SHP77 treated with DMSO at 0.1 percent for 48 hours (cell line): ENCODE data around the gene ADCY4.
A peak's percentile ranks its signal among the peaks of the same experiment; 100 is the strongest.

Experiments
- DNase-seq: peaks from one replicate; lab custom pipeline; 2025; lab: John Stamatoyannopoulos, UW

ADCY4 gene

DNA sequence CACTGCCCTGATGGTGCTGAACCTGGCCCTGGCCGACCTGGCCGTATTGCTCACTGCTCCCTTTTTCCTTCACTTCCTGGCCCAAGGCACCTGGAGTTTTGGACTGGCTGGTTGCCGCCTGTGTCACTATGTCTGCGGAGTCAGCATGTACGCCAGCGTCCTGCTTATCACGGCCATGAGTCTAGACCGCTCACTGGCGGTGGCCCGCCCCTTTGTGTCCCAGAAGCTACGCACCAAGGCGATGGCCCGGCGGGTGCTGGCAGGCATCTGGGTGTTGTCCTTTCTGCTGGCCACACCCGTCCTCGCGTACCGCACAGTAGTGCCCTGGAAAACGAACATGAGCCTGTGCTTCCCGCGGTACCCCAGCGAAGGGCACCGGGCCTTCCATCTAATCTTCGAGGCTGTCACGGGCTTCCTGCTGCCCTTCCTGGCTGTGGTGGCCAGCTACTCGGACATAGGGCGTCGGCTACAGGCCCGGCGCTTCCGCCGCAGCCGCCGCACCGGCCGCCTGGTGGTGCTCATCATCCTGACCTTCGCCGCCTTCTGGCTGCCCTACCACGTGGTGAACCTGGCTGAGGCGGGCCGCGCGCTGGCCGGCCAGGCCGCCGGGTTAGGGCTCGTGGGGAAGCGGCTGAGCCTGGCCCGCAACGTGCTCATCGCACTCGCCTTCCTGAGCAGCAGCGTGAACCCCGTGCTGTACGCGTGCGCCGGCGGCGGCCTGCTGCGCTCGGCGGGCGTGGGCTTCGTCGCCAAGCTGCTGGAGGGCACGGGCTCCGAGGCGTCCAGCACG lies 18.9 kb downstream of the ADCY4 start:
- no peak for DNase-seq

DNA sequence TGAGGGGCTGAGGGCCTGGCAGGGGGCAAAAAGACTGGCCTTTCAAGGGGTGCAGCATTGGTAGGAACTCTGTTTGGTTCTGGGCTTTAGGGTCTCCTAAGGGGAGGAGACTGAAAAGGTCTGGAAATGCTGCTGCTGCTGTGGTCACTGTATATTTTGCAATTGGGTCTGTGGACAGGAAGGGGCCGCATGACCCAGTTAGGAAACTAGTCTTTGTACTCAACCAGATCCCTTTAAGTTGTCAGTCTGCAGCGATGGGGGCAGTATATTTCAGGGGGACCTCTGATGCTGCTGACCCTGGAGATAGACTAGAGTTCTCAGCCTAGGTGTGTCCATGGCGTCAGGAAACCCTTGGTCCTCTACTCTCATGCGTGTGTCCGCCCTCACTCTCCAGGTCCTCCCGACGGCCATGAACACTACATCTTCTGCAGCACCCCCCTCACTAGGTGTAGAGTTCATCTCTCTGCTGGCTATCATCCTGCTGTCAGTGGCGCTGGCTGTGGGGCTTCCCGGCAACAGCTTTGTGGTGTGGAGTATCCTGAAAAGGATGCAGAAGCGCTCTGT lies 19.5 kb downstream of the ADCY4 start:
- no peak for DNase-seq

DNA sequence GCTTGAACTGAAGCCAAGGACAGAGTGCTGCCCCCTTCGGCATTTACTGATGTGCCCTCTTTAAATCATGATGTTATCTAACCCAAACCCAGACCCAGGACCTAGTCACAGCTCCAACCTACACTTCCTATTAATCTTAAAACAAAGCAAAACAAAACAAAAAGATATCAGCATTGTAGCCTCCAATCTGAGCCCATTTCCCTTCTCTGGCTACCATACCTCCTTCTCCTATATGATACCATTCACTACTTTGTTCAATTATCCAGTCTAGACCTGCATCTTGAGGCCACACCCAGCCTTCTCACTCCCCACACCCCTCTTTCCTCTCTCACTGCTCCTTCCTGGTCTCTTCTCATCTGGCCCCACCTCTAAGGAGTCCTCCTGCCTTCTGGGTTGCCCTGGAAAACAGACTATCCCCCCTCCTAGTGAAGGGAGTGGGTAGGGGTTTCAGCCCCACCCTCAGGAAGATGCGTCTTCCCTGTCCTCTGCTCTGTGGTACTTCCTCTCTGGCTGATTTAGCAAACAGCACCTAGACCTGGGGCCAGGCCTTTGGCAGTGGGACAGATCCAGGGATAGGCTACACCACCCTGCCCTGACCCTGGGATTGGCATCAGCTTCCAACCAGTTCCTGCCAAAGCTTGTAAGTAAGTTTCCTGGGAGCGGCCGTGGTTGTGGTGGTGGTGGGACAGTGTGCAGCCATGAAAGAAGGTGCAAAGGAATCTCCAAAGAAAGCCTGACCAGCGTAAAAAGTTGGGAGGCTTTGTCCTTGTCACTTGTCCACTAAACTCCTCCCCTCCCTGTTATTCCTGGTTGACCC lies 20.3 kb downstream of the ADCY4 start:
- no peak for DNase-seq

DNA sequence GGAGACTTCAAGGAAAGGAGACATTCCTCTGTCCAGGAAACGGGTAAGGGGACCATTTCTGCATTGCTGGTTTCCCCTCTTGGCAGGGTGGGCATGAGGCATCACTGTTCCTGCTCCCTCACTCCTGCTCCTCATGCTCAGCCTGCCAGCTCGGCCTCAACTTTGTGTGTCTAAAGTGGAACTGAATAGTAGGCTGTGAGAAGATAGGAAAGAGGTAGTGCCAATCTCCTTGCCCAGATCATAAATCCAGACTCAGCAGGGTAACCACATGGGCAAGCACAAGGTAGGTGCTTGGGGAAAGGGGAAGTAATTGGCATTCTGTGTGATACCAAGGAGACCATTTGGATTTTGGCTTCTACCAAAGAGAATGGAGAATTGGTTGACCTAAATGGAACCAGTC lies 21.0 kb downstream of the ADCY4 start:
- DNase-seq, result no peak

DNA sequence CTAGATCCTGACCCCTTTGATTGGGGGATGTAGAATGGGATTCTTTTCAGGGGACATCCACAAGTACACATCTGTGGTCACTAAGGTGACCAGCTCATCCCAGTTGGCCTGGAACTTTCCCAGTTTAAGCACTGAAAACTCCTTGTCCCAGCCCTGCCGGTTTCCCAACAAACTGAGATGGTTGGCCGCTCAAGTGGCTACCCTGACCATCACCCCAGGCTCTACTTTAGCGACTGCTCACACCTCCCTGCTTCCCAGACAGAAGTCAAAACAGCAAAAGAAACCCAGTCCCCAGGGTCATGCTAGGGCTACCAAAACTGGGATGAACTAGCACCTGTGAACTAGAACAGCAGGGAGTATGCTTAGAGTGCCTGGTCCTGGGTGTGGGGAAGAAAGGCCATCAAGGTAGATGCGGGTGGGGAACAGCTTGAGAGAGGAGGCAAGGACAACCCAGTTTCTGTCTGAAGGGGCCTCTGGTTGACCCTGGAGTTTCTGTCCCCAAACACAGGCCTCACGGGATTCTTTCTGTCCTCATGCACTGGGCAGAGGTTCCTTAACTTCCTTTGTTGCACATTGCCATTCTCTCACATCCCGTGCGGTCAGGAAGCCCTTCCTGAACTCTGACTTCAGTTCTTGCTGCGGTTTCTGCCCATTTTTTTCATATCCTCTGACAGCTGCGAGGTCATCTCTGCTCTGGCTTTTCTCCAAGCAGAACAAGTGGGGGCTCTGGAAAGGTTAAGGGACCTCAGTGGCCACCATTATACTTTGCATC lies 21.9 kb downstream of the ADCY4 start:
- no peak for DNase-seq

DNA sequence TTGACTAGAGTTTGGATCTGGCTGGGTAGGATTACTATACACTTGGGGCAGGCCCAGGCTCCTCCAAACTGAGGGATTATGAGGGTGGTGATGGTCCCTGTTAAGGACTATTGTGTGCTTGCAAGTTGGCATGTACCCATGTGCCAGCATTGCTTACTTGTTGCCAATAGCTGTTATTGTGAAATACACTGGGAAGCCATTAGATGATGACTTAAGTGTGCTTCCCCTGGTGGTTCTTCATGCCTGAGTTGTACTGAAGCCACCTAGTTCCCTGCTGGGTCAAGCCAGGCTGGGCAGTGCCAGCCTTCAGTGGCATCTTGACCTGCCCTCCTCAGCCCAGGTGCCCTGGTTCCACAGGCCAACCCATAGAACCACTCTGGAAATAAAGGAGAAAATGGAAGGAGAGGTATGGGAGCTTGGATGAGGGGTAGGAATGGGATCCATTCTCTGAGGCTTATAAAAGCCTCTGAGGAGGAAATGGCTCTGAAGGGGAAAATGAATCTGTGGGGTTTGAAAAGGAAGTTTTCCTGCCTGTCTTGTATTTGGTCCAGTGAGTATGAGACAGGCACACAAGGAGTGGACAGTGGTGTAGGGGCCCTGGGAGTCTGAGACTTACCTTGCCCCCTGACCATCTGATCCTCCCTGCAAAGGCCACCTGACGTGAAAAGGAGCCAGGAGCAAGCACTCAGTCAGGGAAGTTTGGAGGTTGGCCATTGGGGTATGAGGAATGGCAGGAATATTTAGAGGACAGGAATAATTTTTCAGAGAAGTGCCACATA lies 22.8 kb downstream of the ADCY4 start:
- DNase-seq, result no peak

DNA sequence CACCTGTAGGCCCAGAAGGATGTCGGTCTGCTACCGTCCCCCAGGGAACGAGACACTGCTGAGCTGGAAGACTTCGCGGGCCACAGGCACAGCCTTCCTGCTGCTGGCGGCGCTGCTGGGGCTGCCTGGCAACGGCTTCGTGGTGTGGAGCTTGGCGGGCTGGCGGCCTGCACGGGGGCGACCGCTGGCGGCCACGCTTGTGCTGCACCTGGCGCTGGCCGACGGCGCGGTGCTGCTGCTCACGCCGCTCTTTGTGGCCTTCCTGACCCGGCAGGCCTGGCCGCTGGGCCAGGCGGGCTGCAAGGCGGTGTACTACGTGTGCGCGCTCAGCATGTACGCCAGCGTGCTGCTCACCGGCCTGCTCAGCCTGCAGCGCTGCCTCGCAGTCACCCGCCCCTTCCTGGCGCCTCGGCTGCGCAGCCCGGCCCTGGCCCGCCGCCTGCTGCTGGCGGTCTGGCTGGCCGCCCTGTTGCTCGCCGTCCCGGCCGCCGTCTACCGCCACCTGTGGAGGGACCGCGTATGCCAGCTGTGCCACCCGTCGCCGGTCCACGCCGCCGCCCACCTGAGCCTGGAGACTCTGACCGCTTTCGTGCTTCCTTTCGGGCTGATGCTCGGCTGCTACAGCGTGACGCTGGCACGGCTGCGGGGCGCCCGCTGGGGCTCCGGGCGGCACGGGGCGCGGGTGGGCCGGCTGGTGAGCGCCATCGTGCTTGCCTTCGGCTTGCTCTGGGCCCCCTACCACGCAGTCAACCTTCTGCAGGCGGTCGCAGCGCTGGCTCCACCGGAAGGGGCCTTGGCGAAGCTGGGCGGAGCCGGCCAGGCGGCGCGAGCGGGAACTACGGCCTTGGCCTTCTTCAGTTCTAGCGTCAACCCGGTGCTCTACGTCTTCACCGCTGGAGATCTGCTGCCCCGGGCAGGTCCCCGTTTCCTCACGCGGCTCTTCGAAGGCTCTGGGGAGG lies 23.9 kb downstream of the ADCY4 start, which contains the start of gene LTB4R:
TSS of gene LTB4R (plus strand) at position 857 of the 959 bp plus-strand sequence. CDS start 4,150 bp downstream, outside the sequence.
- peak; percentile 76 for DNase-seq

DNA sequence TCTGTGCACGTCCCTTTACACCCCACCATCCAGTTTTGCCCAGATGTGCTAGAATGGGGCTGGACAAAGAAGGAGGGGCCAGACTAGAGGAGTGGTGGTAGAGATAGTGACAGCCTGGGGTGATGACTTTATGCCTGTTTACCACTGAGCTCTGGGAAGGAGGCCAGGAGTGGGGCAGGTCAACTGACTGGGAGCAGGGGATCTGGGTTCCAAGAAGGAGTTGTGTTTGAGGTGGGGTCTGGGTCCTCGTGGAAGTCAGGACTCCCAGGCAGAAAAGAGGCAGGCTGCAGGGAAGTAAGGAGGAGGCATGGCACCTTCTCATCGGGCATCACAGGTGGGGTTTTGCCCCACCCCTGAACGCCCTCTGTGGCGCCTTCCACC lies 24.6 kb downstream of the ADCY4 start:
- DNase-seq, result no peak

DNA sequence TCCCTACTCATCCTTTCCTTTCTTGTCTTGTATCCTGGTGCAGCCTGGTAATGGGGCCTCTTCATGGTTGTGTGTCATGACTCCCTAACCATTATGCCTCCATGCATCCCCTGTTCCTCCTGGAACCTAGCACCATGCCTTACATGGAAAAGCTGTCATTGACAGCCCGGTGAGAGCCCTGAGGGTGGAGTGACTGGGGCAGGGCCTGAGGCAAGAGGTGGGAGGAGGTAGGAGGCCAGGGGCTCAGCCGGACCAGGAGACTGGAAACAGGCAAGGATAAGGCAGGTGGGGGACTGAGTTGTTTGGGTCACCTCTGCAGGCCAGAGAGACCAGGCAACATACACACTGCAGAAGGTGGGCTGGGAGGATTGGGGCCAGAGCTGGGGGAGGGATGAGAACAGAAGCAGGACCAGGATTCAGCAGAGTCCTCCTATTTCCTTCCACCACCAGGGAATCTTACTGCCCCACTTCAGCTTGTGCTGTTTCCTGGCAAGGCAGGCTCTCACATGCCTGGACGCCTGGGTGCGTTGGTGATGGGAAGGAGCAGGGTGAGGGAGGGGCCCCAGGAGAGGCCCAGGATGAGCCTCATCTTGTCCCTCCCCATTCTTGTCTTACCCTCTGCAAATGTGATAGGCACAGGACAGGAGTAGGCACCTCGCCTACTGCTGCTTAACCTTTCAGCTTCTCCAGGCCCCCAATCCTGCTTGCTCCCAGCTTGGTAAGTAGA lies 25.2 kb downstream of the ADCY4 start, which contains the start of gene LTB4R2:
TSS of gene LTB4R2 (plus strand) at position 603 of the 727 bp plus-strand sequence. CDS start 525 bp downstream, outside the sequence.
- DNase-seq, result no peak

DNA sequence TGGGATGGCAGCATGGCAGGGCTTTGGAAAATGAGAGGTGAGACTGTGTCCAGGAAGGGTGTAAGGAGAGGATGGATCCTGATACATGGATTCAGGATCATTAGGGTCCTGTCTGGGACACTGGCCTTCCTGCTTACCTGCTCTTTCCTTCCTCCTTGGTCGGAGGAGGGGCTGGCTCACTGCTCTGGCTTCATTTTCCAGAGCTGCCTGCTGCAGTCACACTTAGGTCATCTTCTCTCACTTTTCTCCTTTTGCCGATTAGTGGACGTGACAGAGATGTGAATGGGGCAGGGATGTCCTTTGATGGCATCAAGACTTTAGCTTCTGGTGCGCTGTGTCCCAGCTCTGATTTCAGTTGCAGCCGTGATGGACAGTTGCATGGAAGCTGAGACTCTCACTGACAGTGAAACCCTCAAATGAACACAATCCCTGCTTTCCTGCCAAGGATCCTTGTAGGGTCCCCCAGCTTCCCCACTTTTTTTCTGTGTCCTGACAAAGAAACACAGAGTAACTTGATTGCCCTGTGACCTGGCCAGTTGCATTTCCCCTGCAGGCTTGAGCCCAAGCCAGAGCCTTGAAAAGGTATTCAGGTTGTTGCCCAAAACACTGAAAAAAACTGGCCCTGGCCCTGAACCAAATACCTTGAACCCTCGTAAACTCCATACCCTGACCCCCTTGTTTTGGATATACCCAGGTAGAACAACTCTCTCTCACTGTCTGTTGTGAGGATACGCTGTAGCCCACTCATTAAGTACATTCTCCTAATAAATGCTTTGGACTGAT lies 26.3 kb downstream of the ADCY4 start:
- DNase-seq, result no peak

DNA sequence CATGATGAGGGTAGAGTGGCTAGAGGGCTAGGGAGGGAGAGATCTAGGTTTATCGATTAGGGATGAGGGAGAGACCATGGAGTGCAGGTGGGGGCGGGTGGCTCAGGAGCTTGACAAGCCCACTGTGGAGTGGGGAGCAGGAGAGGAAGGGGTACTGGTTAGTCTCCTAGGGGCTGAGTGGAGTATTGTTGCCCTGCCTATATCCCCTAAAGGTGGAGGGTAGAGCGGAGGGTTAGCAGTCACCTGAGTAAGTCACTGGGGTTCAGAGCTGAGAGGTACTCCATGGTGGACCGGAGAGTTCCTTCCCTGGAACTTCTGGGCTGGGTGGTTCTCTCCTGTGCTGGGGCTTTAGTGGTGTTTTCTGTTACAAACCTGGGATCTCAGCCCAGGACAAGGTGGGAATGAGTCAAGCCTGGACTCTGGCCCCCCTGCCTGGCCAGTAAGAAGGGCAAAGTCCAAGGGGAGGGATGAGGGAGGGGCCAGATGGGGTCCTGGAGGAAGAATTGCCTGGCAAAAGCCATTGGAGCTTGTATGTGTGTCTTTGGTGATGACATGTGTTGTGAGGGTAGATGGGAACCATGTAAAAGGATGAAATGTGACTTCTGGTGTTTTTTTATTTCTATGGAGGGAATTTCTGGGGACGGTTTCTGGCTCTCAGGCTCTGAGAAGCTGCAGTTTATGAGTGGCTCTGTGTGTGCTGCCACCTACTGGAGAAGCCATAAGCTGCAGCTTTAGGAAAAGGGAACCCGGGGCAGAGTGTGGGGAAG lies 27.1 kb downstream of the ADCY4 start, which contains the start of gene CIDEB:
TSS of gene CIDEB (minus strand) at position 403 of the 767 bp plus-strand sequence. CDS start at position 284, 119 bp downstream.
- no peak for DNase-seq

DNA sequence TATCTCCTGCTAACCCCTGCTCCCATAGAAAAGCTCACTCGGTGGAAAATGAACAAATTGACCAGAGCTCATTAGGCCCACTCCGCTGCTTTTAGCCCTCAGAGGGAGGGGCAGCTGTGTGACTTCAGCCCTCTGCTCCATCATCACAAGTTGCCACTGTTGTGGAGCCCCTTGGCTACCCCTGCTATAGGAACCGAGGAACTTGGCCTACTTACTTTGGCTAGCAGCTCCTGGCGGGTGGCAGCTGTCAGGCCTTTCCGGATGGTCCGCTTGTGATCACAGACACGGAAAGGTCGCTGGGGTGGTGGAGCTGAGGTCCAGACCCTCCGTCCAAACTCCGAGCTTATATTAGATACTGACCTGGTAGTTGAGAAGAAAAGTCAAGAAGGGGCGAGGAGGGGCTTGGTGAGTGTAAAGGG lies 27.7 kb downstream of the ADCY4 start:
- no peak for DNase-seq

DNA sequence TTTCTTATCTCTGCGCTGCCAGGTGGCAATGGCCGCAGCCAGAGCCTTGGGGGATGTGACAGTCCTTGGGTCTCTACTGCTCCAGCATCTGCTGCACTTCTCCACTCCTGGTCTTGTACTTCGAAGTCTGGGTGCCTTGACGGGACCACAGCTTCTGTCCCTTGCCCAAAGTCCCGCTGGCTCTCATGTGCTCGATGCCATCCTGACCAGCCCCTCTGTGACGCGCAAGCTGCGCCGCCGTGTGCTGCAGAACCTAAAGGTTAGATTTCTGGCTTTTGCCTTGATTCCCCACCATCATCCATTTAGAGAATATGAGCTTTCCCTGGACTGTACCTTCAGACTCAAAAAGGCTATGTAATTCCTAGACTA lies 30.9 kb downstream of the ADCY4 start:
- no peak for DNase-seq

DNA sequence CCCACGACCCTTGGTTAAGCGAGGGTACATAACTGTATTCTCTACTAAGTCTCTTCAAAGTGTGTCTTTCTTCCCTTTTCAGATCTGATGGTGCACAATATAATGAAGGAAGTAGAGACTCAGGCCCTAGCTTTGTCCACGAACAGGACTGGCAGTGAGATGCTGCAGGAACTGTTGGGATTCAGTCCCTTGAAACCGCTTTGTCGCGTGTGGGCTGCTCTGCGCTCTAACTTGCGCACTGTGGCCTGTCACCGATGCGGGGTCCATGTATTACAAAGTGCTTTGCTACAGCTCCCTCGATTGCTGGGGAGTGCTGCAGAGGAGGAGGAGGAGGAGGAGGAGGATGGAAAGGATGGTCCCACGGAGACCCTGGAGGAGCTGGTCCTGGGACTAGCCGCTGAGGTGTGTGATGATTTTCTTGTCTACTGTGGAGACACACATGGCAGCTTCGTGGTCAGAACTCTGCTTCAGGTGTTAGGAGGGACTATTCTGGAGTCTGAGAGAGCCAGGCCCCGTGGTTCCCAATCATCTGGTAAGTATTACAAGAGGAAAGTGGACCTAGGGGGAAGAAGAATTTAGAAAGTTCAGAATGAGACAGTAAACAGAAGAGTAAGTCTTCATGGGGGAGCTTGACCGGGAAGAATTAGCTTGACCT lies 34.4 kb downstream of the ADCY4 start:
- no peak for DNase-seq

DNA sequence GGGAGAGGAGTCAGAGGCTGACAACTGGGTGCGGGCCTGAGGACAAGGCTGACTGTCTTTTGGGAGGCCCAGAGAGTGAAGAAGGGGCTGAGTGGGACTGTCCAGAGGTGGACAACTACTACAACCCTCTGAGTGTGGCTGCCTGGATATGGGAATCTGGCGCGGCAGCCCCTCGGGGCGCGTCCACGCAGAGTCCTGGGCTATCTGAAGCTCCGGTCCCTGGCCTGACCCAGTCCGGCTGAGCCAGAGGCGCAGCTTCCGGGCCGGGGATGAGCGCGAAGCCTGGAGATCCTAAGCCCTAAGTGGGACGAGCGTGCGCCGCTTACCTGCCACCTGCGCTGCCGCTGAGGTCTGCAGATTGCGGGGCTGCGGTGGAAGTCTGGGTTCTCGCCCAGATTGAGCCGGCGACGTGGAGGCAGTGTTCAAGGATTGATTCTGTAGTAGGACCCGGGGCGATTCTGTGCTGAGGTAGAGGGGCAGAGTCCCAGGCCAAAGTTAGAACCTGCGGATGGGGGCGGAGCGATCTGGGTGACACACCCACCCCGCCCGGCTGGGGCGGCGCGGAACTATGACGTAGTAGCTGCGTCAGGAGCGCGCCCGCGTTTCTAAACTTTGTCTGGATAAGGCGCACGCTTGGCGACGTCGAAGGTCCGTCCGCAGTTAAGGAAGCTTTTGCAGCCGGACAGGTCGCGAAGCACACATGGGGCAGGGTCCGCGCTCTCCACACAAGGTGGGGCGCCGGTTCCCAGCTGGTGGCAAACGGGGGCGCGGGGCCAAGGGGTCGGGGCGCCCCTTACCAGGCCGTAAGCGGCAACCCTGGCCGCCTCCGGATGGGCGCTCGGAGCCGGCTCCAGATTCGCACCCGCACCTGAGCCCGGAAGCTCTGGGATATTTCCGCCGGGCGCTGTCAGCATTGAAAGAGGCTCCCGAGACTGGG lies 35.3 kb downstream of the ADCY4 start, which contains the start of the genes DHRS1 and NOP9:
TSS of gene DHRS1 (minus strand) at position 526 of the 937 bp plus-strand sequence. CDS start 674 bp downstream, outside the sequence.
TSS of gene NOP9 (plus strand) at position 596 of the 937 bp plus-strand sequence. CDS start at position 701, 105 bp downstream.
- peak; percentile 45 for DNase-seq

DNA sequence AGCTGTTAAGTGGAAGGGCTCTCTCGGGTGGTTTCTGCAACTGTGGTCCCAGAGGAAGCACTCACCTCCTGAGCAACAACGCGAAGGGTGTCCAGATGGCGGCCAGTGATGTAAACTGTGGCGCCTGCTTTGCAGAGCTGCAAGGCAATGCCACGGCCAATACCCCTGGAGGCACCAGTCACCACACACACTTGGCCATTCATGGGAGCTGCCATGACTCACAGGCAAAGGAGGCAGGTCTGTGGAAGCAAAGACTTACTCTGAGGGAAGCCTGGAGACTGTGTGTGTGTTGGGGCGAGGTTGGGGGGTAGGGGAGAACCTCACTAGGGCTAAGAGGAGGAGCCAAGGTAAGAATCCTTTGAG lies 36.0 kb downstream of the ADCY4 start:
- DNase-seq, result no peak
